PC-9 (cell line): ENCODE data around the gene SLC25A34.

Experiments used
- EZH2 ChIP-seq: fragments of 200-600 bp; sonication (generic); IDR thresholded peaks from 2 replicates; pipeline ENCODE4 v1.8.0; 2017; ENCODE audit warnings: antibody characterized with exemption, low read depth
- TF ChIP-seq, protein P1 (sequence below): fragments of 200-600 bp; sonication (generic); conservative IDR thresholded peaks from 2 replicates; pipeline ENCODE4 v1.6.1; 2017; ENCODE audit warnings: mixed run types, antibody characterized with exemption, mild to moderate bottlenecking, moderate library complexity

GRCh38 chr1:15761366-15762128, 25.5 kb downstream of the SLC25A34 start:
- TF ChIP-seq, protein P1, sequence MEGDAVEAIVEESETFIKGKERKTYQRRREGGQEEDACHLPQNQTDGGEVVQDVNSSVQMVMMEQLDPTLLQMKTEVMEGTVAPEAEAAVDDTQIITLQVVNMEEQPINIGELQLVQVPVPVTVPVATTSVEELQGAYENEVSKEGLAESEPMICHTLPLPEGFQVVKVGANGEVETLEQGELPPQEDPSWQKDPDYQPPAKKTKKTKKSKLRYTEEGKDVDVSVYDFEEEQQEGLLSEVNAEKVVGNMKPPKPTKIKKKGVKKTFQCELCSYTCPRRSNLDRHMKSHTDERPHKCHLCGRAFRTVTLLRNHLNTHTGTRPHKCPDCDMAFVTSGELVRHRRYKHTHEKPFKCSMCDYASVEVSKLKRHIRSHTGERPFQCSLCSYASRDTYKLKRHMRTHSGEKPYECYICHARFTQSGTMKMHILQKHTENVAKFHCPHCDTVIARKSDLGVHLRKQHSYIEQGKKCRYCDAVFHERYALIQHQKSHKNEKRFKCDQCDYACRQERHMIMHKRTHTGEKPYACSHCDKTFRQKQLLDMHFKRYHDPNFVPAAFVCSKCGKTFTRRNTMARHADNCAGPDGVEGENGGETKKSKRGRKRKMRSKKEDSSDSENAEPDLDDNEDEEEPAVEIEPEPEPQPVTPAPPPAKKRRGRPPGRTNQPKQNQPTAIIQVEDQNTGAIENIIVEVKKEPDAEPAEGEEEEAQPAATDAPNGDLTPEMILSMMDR: no peak
- no peak for TF ChIP-seq EZH2
